ENCODE results near the gene C16orf78. TPM values are rescaled to one million over a fixed set of nuclear protein-coding genes. Genes with fewer than 3 reads are reported as not detected.

The C16orf78 gene
- total RNA-seq, 2 donors from 2014 or later = not detected

DNA sequence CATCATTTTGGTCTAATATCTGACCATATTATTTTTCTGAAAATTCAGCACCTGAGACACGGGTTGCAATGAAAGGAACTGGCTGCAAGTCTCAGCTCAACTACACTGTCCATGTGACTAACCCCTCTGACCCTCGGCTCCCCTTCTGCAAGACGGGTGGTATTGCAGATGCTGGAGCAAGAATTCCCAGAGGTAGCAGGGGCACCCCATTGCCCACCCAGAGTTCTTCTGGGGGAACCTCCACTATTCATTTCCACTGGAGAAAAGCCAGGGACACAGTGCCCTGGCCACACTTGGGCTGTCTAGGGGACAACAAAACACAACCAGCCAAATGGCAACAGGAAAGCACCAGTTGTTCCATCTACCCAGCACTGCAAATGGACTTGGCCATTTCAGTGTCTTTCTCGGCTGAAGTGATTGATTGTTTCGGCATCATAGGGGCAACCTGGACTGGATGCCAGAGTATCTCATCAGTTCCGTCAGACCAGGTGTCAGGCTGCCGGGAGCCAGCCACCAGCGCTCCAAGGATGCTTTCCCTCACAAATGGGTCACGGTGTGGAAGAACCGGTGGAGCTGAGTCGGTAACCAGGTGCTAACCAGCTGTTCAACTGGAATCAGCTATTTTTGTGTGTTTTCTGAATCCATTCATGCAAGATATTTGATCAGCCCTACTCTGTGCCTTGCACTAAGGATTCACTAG is 58.1 kb downstream of the C16orf78 start:
- intact Hi-C loops (cut with DNase I) = no loop called here
- TF ChIP-seq, protein P1, sequence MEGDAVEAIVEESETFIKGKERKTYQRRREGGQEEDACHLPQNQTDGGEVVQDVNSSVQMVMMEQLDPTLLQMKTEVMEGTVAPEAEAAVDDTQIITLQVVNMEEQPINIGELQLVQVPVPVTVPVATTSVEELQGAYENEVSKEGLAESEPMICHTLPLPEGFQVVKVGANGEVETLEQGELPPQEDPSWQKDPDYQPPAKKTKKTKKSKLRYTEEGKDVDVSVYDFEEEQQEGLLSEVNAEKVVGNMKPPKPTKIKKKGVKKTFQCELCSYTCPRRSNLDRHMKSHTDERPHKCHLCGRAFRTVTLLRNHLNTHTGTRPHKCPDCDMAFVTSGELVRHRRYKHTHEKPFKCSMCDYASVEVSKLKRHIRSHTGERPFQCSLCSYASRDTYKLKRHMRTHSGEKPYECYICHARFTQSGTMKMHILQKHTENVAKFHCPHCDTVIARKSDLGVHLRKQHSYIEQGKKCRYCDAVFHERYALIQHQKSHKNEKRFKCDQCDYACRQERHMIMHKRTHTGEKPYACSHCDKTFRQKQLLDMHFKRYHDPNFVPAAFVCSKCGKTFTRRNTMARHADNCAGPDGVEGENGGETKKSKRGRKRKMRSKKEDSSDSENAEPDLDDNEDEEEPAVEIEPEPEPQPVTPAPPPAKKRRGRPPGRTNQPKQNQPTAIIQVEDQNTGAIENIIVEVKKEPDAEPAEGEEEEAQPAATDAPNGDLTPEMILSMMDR (IDR thresholded peaks at IDR 0.05) = no peak

DNA sequence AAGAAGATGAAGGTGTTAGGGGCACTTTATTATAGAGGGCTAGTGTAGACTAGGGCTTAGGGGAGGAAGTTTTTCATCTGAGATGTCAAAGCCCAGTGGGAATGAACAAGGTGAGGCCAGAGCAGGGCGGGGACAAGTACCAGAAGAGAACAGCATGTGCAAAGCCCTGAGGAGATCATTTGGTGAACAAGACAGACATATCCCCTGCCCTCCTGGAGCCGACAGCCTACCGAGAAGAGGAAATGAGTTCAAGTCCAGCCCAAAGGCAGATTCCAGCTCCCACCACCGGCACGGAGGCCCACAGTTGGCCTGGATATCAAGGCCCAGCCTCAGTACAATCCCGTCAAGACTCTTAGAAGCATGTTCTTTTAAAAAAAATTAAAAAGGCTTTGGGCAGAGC is 61.1 kb downstream of the C16orf78 start:
- TF ChIP-seq, protein P1 (IDR thresholded peaks at IDR 0.05) = no peak
- Histone ChIP-seq H3K36me3 (no peaks in the 10 kb centered on the region), H3K9ac (ENCODE audit: low read depth in 2 of 2, low read length in 2 of 2) (no peak overlapping the region), H3K9me3 (no peaks in the 10 kb centered on the region), H3K27ac (no peak overlapping the region), H3K4me1 (no peaks in the 10 kb centered on the region), H3K4me3 (no peak overlapping the region), H3K27me3 (no peaks in the 10 kb centered on the region)
- intact Hi-C loops (cut with DNase I) = no loop called here
- DNase-seq = no peak

More for the DNA sequence above, 58.1 kb downstream of the C16orf78 start:
- Histone ChIP-seq H3K36me3 (no peaks in the 10 kb centered on the region), H3K27ac (no peak overlapping the region), H3K4me3 (no peak overlapping the region), H3K9ac (ENCODE audit: low read depth in 2 of 2, low read length in 2 of 2) (no peak overlapping the region), H3K4me1 (no peaks in the 10 kb centered on the region), H3K27me3 (no peaks in the 10 kb centered on the region), H3K9me3 (no peaks in the 10 kb centered on the region)
- DNase-seq = no peak

DNA sequence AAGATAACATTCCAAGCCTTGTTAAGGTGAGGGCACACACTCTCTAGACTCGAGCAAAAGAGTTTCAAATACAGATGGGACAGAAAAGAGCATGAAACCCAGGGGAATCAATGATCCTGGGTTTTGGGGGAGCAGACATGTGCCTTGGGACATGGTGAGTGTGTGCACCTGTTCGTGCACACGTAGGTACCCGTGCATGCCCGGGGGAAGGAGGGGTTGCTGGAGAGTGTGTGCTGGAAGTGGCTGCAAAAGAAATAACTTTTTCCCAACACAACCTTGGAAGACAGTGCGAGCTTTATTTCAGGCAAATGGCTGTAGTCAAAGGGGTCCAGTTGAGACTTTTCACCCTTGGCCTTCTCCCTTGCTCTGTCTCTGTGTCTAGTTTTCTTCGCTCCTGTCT is 62.6 kb downstream of the C16orf78 start:
- Histone ChIP-seq H3K27ac (no peak overlapping the region), H3K9ac (ENCODE audit: low read depth in 2 of 2, low read length in 2 of 2) (no peak overlapping the region), H3K4me3 (no peak overlapping the region), H3K27me3 (no peaks in the 10 kb centered on the region), H3K9me3 (no peaks in the 10 kb centered on the region), H3K36me3 (no peaks in the 10 kb centered on the region), H3K4me1 (no peaks in the 10 kb centered on the region)
- TF ChIP-seq, protein P1 (IDR thresholded peaks at IDR 0.05) = no peak
- DNase-seq = no peak
- intact Hi-C loops (cut with DNase I) = no loop called here

- Histone ChIP-seq H3K9me3 (no peaks in the 10 kb centered on the region), H3K27ac (no peak overlapping the region), H3K36me3 (no peaks in the 10 kb centered on the region), H3K27me3 (no peaks in the 10 kb centered on the region), H3K4me3 (no peak overlapping the region), H3K9ac (ENCODE audit: low read depth in 2 of 2, low read length in 2 of 2) (no peak overlapping the region), H3K4me1 (no peaks in the 10 kb centered on the region)
- DNase-seq = no peak
- intact Hi-C loops (cut with DNase I) = no loop called here
- TF ChIP-seq, protein P1 (IDR thresholded peaks at IDR 0.05) = no peak
Observed at GRCh38 chr16:49437344-49437743, 63.7 kb downstream of the C16orf78 start.

DNA sequence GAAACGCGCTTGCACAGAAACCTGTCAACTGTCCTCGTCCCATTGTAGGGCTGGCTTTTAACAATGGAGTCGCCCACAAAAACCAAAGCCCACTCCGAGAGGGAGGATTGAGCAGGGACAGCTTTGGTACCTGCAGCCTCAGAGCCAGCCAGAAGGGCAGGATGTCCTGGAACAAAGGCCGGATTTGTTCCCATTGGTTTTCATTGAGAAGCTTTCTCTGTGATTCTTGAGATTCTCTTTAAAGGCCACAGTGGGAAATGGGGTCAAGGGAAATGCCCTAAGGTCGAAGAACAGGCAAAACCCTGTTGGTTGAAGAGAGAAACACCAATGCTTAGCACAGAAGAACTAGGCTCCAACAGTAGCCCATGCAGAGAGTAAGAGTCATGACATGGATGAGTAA is 65.4 kb downstream of the C16orf78 start:
- TF ChIP-seq, protein P1 (IDR thresholded peaks at IDR 0.05) = no peak
- Histone ChIP-seq H3K4me1 (no peaks in the 10 kb centered on the region), H3K27ac (no peak overlapping the region), H3K27me3 (no peaks in the 10 kb centered on the region), H3K36me3 (no peaks in the 10 kb centered on the region), H3K4me3 (no peak overlapping the region), H3K9ac (ENCODE audit: low read depth in 2 of 2, low read length in 2 of 2) (no peak overlapping the region), H3K9me3 (no peaks in the 10 kb centered on the region)
- DNase-seq = no peak
- intact Hi-C loops (cut with DNase I) = no loop called here

Measured in colonic mucosa (tissue), 4 donors.